Endothelial cell of umbilical vein (primary cell): ENCODE measurements around the gene SLFN12L. TPM values are rescaled to one million over a fixed set of nuclear protein-coding genes. Genes with fewer than 3 reads are reported as not detected.

Experiments
- BruUV-seq: library from RNA; stranded (reverse); fragments of 400-500 nt; replicated peaks from 2 replicates; lab custom pipeline; 2021; lab: Mats Ljungman, UMichigan
- CTCF ChIA-PET: fragments of 300-600, 350-600 bp; sonication (Branson Sonifier 250); formaldehyde crosslinking; loops from one replicate; lab custom pipeline; 2021; ENCODE audit warnings: antibody characterized with exemption, inconsistent platforms; lab: Charles Lee
- POLR2A ChIA-PET: fragments of 300-600, 350-600 bp; sonication (Branson Sonifier 250); formaldehyde crosslinking; loops from one replicate; lab custom pipeline; 2021; ENCODE audit warnings: antibody characterized with exemption, inconsistent platforms; lab: Charles Lee
- DNase-seq: peaks from one replicate; pipeline ENCODE4 v3.0.0-alpha.2; 2011; ENCODE audit warnings: low read depth, low spot score
- FAIRE-seq: peaks from 2 replicates; lab custom pipeline; 2011; peaks lifted over from hg19 to GRCh38; lab: Jason Lieb, UNC
- H2AFZ ChIP-seq: 2 replicates; pipeline ENCODE4 v1.6.0; 2012; ENCODE audit warnings: low read depth, low read length, control low read depth, inconsistent platforms
- H3K27ac ChIP-seq: 2 replicates; pipeline ENCODE4 v1.5.1; 2011; ENCODE audit warnings: low read depth, mild to moderate bottlenecking, control low read depth, low read length, moderate library complexity; ENCODE audit not compliant: insufficient read depth
- H3K27me3 ChIP-seq, 2 experiments: 2 replicates each; pipeline versions ENCODE4 v1.6.0 to v1.6.1; 2011; ENCODE audit warnings: low read length in 2 of 2, mixed read lengths in 1 of 2; ENCODE audit not compliant: control insufficient read depth in 2 of 2, insufficient read depth in 2 of 2
- H3K36me3 ChIP-seq, 2 experiments: 2 replicates in 1 of 2; 3 replicates in 1 of 2; pipeline ENCODE4 v1.5.1; 2011; ENCODE audit warnings: low read length in 2 of 2, mild to moderate bottlenecking in 1 of 2, moderate library complexity in 1 of 2; ENCODE audit not compliant: control insufficient read depth in 2 of 2, insufficient read depth in 2 of 2; ENCODE audit errors: extremely low read depth in 1 of 2
- H3K4me1 ChIP-seq: 3 replicates; pipeline ENCODE4 v1.5.1; 2011; ENCODE audit warnings: mild to moderate bottlenecking, low read length; ENCODE audit not compliant: control insufficient read depth, insufficient read depth; ENCODE audit errors: extremely low read depth
- H3K4me2 ChIP-seq: 2 replicates; pipeline ENCODE4 v1.6.1; 2011; ENCODE audit warnings: low read length, control low read depth, mixed read lengths; ENCODE audit not compliant: insufficient read depth
- H3K4me3 ChIP-seq, 3 experiments: fragments of 200-600 bp in 1 of 3; sonication (generic), shearing (Covaris generic) in 1 of 3; replicated peaks in 1 of 3; 2 replicates each; pipeline ENCODE4 v1.5.1; 2011 to 2016; ENCODE audit warnings: control low read depth in 3 of 3, low read length in 3 of 3, mild to moderate bottlenecking in 2 of 3, inconsistent platforms in 1 of 3, low read depth in 1 of 3, moderate library complexity in 1 of 3; ENCODE audit not compliant: insufficient read depth in 1 of 3
- H3K79me2 ChIP-seq: 2 replicates; pipeline ENCODE4 v1.6.0; 2012; ENCODE audit warnings: low read length, inconsistent platforms; ENCODE audit not compliant: control insufficient read depth, insufficient read depth
- H3K9ac ChIP-seq: replicated peaks from 2 replicates; pipeline ENCODE3; 2011; ENCODE audit warnings: low read length, control low read depth; ENCODE audit not compliant: insufficient read depth; ENCODE audit errors: extremely low read depth
- H3K9me1 ChIP-seq: replicated peaks from 3 replicates; pipeline ENCODE4 v1.6.0; 2011; ENCODE audit warnings: mild to moderate bottlenecking, low read length; ENCODE audit not compliant: control insufficient read depth, insufficient read depth; ENCODE audit errors: extremely low read depth
- H3K9me3 ChIP-seq: replicated peaks from 2 replicates; pipeline ENCODE4 v1.5.1; 2012; ENCODE audit warnings: low read length, inconsistent platforms; ENCODE audit not compliant: control insufficient read depth, insufficient read depth
- H4K20me1 ChIP-seq: replicated peaks from 2 replicates; pipeline ENCODE3; 2011; ENCODE audit warnings: mild to moderate bottlenecking, low read length; ENCODE audit not compliant: control insufficient read depth, insufficient read depth; ENCODE audit errors: extremely low read depth
- FOS ChIP-seq: IDR thresholded peaks from 2 replicates; pipeline ENCODE4 v1.6.1; 2011; ENCODE audit warnings: mild to moderate bottlenecking, low read length, moderate library complexity, borderline replicate concordance; ENCODE audit not compliant: insufficient read depth
- GATA2 ChIP-seq: IDR thresholded peaks from 2 replicates; pipeline ENCODE4 v1.7.0; 2011; ENCODE audit warnings: low read depth, mild to moderate bottlenecking, moderate library complexity, mixed read lengths, low read length; ENCODE audit not compliant: insufficient read length, insufficient read depth
- dilution Hi-C: fragments of 300-500 bp; cut with MboI; formaldehyde crosslinking; loops from one replicate; pipeline ENCODE4 v1.15.0; 2019; ENCODE audit warnings: low sequenced_read_pairs; ENCODE audit not compliant: extremely low pct_ligation_motif_present
- intact Hi-C: fragments of 100-400 bp; cut with micrococcal nuclease; formaldehyde crosslinking; loops from one replicate; pipeline ENCODE4 v1.10.0; 2022
- polyA plus RNA-seq, 4 experiments: library from polyadenylated mRNA; depleted of rRNA in 3 of 4; stranded (reverse) in 3 of 4; unstranded in 1 of 4; fragments of >200 nt; gene quantifications; 2 replicates each; pipeline versions ENCODE4 v1.2.1 to v1.2.3, GENCODE V29; 2011 to 2012; ENCODE audit warnings: missing spikeins in 1 of 4
- total RNA-seq: library from RNA; stranded (reverse); gene quantifications from 2 replicates; pipeline ENCODE4 v1.2.3, GENCODE V29; 2021
- TF ChIP-seq, protein P1 (sequence below): IDR thresholded peaks from 2 replicates; pipeline ENCODE4 v1.6.1; 2011; ENCODE audit not compliant: insufficient read depth, insufficient read length
- TF ChIP-seq, protein P2 (sequence below), 2 donors: IDR thresholded peaks; 1 replicate in 1 of 2; 2 replicates in 1 of 2; pipeline ENCODE4 v1.5.1; 2011; ENCODE audit warnings: low read length in 2 of 2, mild to moderate bottlenecking in 2 of 2, moderate library complexity in 2 of 2, control low read depth in 1 of 2, inconsistent platforms in 1 of 2, low read depth in 1 of 2; ENCODE audit not compliant: insufficient read depth in 1 of 2; ENCODE audit errors: extremely low read depth in 1 of 2

Gene SLFN12L
- total and polyA plus RNA-seq, 2 donors (not counting 3 experiments of a cell fraction or from before 2014, with no cell fraction given) = not detected

DNA sequence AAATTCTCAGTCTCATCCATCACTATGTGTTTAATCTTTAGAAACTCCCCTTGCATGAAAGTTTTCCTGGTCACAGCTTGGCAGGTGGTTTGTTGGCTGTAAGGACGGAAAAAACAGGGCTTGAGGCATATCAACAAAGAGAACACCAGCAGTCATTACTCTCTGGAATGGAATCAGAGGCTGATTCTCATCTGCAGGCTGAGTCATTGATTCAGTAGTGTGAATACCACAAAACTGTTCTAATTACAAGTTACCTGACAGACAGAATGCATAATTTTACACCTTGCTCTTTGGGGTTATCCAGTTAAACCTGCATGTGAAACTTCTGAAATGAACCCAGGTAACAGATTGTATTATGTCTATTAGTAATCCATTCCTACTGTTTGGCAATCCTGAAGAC is 11.5 kb upstream of the SLFN12L start:
- Histone ChIP-seq H3K27me3 (peaks cover 24 to 37% of the 10 kb centered on the region in 2 experiments), H3K36me3 (no peaks in the 10 kb centered on the region), H3K4me1 (peaks cover 3% of the 10 kb centered on the region), H4K20me1 (no peaks in the 10 kb centered on the region), H3K9me3 (no peaks in the 10 kb centered on the region), H2AFZ (no peak overlapping the region), H3K4me2 (no peak overlapping the region), H3K79me2 (no peaks in the 10 kb centered on the region), H3K27ac (no peak overlapping the region), H3K9me1 (no peaks in the 10 kb centered on the region), H3K4me3 (no peak overlapping the region), H3K9ac (no peak overlapping the region)
- ChIA-PET POLR2A (no interaction called here), CTCF (no interaction called here)
- DNase-seq (no peak), FAIRE-seq (no peak)
- BruUV-seq = no TSS peak
- dilution Hi-C loops = loop anchor here (25.0 kb wide), 1 partner anchor 237 kb away; no protein-coding TSS in a partner anchor
- TF ChIP-seq, protein P1, sequence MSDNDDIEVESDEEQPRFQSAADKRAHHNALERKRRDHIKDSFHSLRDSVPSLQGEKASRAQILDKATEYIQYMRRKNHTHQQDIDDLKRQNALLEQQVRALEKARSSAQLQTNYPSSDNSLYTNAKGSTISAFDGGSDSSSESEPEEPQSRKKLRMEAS = no peak
- TF ChIP-seq FOS (no peak), GATA2 (no peak)
- TF ChIP-seq, protein P2, sequence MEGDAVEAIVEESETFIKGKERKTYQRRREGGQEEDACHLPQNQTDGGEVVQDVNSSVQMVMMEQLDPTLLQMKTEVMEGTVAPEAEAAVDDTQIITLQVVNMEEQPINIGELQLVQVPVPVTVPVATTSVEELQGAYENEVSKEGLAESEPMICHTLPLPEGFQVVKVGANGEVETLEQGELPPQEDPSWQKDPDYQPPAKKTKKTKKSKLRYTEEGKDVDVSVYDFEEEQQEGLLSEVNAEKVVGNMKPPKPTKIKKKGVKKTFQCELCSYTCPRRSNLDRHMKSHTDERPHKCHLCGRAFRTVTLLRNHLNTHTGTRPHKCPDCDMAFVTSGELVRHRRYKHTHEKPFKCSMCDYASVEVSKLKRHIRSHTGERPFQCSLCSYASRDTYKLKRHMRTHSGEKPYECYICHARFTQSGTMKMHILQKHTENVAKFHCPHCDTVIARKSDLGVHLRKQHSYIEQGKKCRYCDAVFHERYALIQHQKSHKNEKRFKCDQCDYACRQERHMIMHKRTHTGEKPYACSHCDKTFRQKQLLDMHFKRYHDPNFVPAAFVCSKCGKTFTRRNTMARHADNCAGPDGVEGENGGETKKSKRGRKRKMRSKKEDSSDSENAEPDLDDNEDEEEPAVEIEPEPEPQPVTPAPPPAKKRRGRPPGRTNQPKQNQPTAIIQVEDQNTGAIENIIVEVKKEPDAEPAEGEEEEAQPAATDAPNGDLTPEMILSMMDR (IDR thresholded peaks at IDR 0.05; ENCODE audit: extremely low read depth in 1 of 2, insufficient read depth in 1 of 2, low read depth in 1 of 2, low read length in 2 of 2) = no peak
- intact Hi-C loops = loop anchor here (10.0 kb wide), 2 partner anchors 564 to 1134 kb away; partner anchors contain the start of gene LIG3
